PC-9 (cell line): Measurements from ENCODE around the gene VASH2. TPM values are rescaled to one million over a fixed set of nuclear protein-coding genes. Genes with fewer than 3 reads are reported as not detected.

Experiments
- BruUV-seq: library from RNA; stranded (reverse); fragments of 400-500 nt; replicated peaks from 2 replicates; lab custom pipeline; 2021; lab: Mats Ljungman, UMichigan
- CTCF ChIA-PET: fragments of 300-600 bp; sonication (Branson Sonifier 250); formaldehyde crosslinking; loops from one replicate; lab custom pipeline; 2022; ENCODE audit warnings: antibody characterized with exemption; lab: Charles Lee
- POLR2A ChIA-PET: fragments of 300-600 bp; sonication (Branson Sonifier 250); formaldehyde crosslinking; loops from one replicate; lab custom pipeline; 2022; ENCODE audit warnings: antibody characterized with exemption; ENCODE audit not compliant: unreplicated experiment; lab: Charles Lee
- DNase-seq, 2 experiments: peaks; one replicate each; pipeline versions ENCODE4 v3.0.0 to v3.0.0-alpha.2; 2015 to 2022; ENCODE audit warnings: mixed read lengths in 1 of 2
- H2AFZ ChIP-seq: fragments of 200-600 bp; sonication (generic); 2 replicates; pipeline ENCODE4 v1.8.1; 2017; ENCODE audit warnings: antibody characterized with exemption
- H3F3A ChIP-seq: fragments of 200-600 bp; sonication (generic); 2 replicates; pipeline ENCODE4 v1.8.1; 2017; ENCODE audit warnings: antibody characterized with exemption, mild to moderate bottlenecking, low read depth; ENCODE audit not compliant: insufficient read depth
- H3K27ac ChIP-seq: fragments of 200-600 bp; sonication (generic); 2 replicates; pipeline ENCODE4 v1.6.1; 2016; ENCODE audit warnings: mixed run types
- H3K27me3 ChIP-seq: fragments of 200-600 bp; sonication (generic); 2 replicates; pipeline ENCODE4 v1.6.1; 2016; ENCODE audit warnings: low read depth, mixed run types; ENCODE audit not compliant: insufficient read depth
- H3K36me3 ChIP-seq: fragments of 200-600 bp; sonication (generic); 2 replicates; pipeline ENCODE4 v1.6.1; 2016; ENCODE audit warnings: low read depth, mixed run types
- H3K4me1 ChIP-seq: fragments of 200-600 bp; sonication (generic); replicated peaks from 2 replicates; pipeline ENCODE4 v1.6.1; 2016; ENCODE audit warnings: mixed run types; ENCODE audit not compliant: insufficient read depth
- H3K4me2 ChIP-seq: fragments of 200-600 bp; sonication (generic); 2 replicates; pipeline ENCODE4 v1.6.1; 2017; ENCODE audit warnings: mixed run types
- H3K4me3 ChIP-seq: fragments of 200-600 bp; sonication (generic); 2 replicates; pipeline ENCODE4 v1.6.1; 2016; ENCODE audit warnings: mixed run types
- H3K79me2 ChIP-seq: fragments of 200-600 bp; sonication (generic); 2 replicates; pipeline ENCODE4 v1.6.1; 2017; ENCODE audit warnings: low read depth, mixed run types
- H3K9me2 ChIP-seq: fragments of 200-600 bp; sonication (generic); 2 replicates; pipeline ENCODE4 v1.8.1; 2017; ENCODE audit warnings: mild to moderate bottlenecking; ENCODE audit not compliant: insufficient read depth
- H3K9me3 ChIP-seq: fragments of 200-600 bp; sonication (generic); 2 replicates; pipeline ENCODE4 v1.8.1; 2016; ENCODE audit warnings: low read depth; ENCODE audit not compliant: insufficient read depth
- H4K20me1 ChIP-seq: fragments of 200-600 bp; sonication (generic); 2 replicates; pipeline ENCODE4 v1.8.1; 2017; ENCODE audit not compliant: insufficient read depth
- CTCF ChIP-seq: fragments of 200-600 bp; sonication (generic); conservative IDR thresholded peaks from 2 replicates; pipeline ENCODE4 v1.6.1; 2017; ENCODE audit warnings: mixed run types, antibody characterized with exemption, mild to moderate bottlenecking, moderate library complexity
- EZH2 ChIP-seq: fragments of 200-600 bp; sonication (generic); IDR thresholded peaks from 2 replicates; pipeline ENCODE4 v1.8.0; 2017; ENCODE audit warnings: antibody characterized with exemption, low read depth
- intact Hi-C: fragments of 100-400 bp; cut with micrococcal nuclease; formaldehyde crosslinking; loops from one replicate; pipeline ENCODE4 v1.10.0; 2022; ENCODE audit not compliant: unreplicated experiment
- total RNA-seq: library from RNA; stranded (reverse); gene quantifications from 2 replicates; pipeline ENCODE4 v1.2.3, GENCODE V29; 2021

VASH2 gene
- total RNA-seq, 1 experiment from 2014 or later: not detected

GRCh38 chr1:213035573-213035972 lies 85.2 kb downstream of the VASH2 start:
- POLR2A ChIA-PET: no interaction called here
- no peaks in the 10 kb centered on the region for H3K4me1 ChIP-seq
- no peak overlapping the region for H3K4me2 ChIP-seq
- no peaks in the 10 kb centered on the region for H3F3A ChIP-seq
- H3K27ac ChIP-seq: no peak overlapping the region
- no peaks in the 10 kb centered on the region for H3K9me2 ChIP-seq
- no peaks in the 10 kb centered on the region for H3K79me2 ChIP-seq
- H3K27me3 ChIP-seq: no peaks in the 10 kb centered on the region
- TF ChIP-seq CTCF: no peak
- TF ChIP-seq EZH2: no peak
- H3K36me3 ChIP-seq: no peaks in the 10 kb centered on the region
- CTCF ChIA-PET: no interaction called here
- BruUV-seq: no TSS peak
- no peaks in the 10 kb centered on the region; the same call in 1 of the 2 replicates for H3K9me3 ChIP-seq
- no peak overlapping the region for H3K4me3 ChIP-seq
- H2AFZ ChIP-seq: no peak overlapping the region
- no peak for DNase-seq
- intact Hi-C loops: no loop called here
- H4K20me1 ChIP-seq: no peaks in the 10 kb centered on the region

Other genes with a start within 250 kb of the VASH2 start
- 28.9 and 32.4 TPM in 2 replicates for gene NSL1, start 158.8 kb upstream of the VASH2 start, total RNA-seq
- gene TATDN3, start 158.6 kb upstream of the VASH2 start, total RNA-seq: 10.2 and 12.3 TPM in 2 replicates
- gene SPATA45, start 102.9 kb upstream of the VASH2 start, total RNA-seq: not detected in 2 replicates
- gene FLVCR1, start 92.3 kb upstream of the VASH2 start, total RNA-seq: 5.5 and 13.1 TPM in 2 replicates
- gene ANGEL2, start 65.3 kb downstream of the VASH2 start, total RNA-seq: 35.4 and 42.6 TPM in 2 replicates
- 14.5 and 16.4 TPM in 2 replicates for gene RPS6KC1, start 100.7 kb downstream of the VASH2 start, total RNA-seq